ENCODE measurements around the gene ACSL1. TPM values are rescaled to one million over a fixed set of nuclear protein-coding genes. Genes with fewer than 3 reads are reported as not detected.

ACSL1 gene
- total RNA-seq, 1 experiment from 2014 or later: 12.5 TPM

- peaks cover 0 to 9% of the 10 kb centered on the region in 2 experiments; a peak in 1 of 4 replicates for H3K4me1 ChIP-seq (ENCODE audit: control insufficient read depth in 1 of 2, insufficient read depth in 2 of 2, low read length in 2 of 2)
These were observed 78.5 kb downstream of the ACSL1 start for GRCh38 chr4:184747034-184747830.

More at GRCh38 chr4:184747034-184747830, 78.5 kb downstream of the ACSL1 start:
- Histone ChIP-seq H3K9me3 (ENCODE audit: control insufficient read depth in 1 of 2, insufficient read depth in 1 of 2, low read depth in 1 of 2, low read length in 2 of 2) (no peaks in the 10 kb centered on the region), H2AFZ (ENCODE audit: low read depth, low read length, poor library complexity, severe bottlenecking) (no peak overlapping the region), H3K36me3 (ENCODE audit: control insufficient read depth in 1 of 2, insufficient read depth in 2 of 2, low read length in 2 of 2) (no peaks in the 10 kb centered on the region), H3K27me3 (ENCODE audit: insufficient read depth, low read length) (no peaks in the 10 kb centered on the region), H3K4me2 (ENCODE audit: low read length) (no peak overlapping the region), H4K20me1 (ENCODE audit: insufficient read depth) (no peaks in the 10 kb centered on the region), H3K27ac (ENCODE audit: low read depth, low read length) (no peak overlapping the region), H3K9me2 (ENCODE audit: insufficient read depth) (no peaks in the 10 kb centered on the region), H3K4me3 (replicated peaks in 1 of 2; ENCODE audit: low read depth in 1 of 2, low read length in 2 of 2) (no peak overlapping the region), H3K79me2 (ENCODE audit: insufficient read depth, low read length) (no peaks in the 10 kb centered on the region), H3K9ac (ENCODE audit: low read length) (no peak overlapping the region)
- TF ChIP-seq POLR2A (IDR thresholded peaks at IDR 0.05; ENCODE audit: borderline replicate concordance, extremely low read depth, insufficient read depth, insufficient read length) (no peak), EZH2 (IDR thresholded peaks at IDR 0.05) (no peak), RAD21 (IDR thresholded peaks at IDR 0.05; ENCODE audit: low read depth) (no peak), SRF (IDR thresholded peaks at IDR 0.05; ENCODE audit: low read depth) (no peak), EZH2phosphoT487 (IDR thresholded peaks at IDR 0.05; ENCODE audit: borderline replicate concordance) (no peak), JUND (IDR thresholded peaks at IDR 0.05) (no peak), TCF7L2 (IDR thresholded peaks at IDR 0.05; ENCODE audit: borderline replicate concordance, extremely low read depth, insufficient read depth, insufficient read length) (no peak), ELF1 (IDR thresholded peaks at IDR 0.05; ENCODE audit: borderline replicate concordance, low read depth) (no peak), MAX (IDR thresholded peaks at IDR 0.05) (no peak), SIN3A (IDR thresholded peaks at IDR 0.05; ENCODE audit: low read depth) (no peak), YY1 (IDR thresholded peaks at IDR 0.05; ENCODE audit: extremely low read depth, insufficient replicate concordance, low read depth, low read length) (no peak), EGR1 (IDR thresholded peaks at IDR 0.05; ENCODE audit: low read depth) (no peak), FOSL1 (IDR thresholded peaks at IDR 0.05; ENCODE audit: low read depth) (no peak), POLR2AphosphoS5 (IDR thresholded peaks at IDR 0.05; ENCODE audit: low read depth, low read length) (no peak)
- TF ChIP-seq, protein P1, sequence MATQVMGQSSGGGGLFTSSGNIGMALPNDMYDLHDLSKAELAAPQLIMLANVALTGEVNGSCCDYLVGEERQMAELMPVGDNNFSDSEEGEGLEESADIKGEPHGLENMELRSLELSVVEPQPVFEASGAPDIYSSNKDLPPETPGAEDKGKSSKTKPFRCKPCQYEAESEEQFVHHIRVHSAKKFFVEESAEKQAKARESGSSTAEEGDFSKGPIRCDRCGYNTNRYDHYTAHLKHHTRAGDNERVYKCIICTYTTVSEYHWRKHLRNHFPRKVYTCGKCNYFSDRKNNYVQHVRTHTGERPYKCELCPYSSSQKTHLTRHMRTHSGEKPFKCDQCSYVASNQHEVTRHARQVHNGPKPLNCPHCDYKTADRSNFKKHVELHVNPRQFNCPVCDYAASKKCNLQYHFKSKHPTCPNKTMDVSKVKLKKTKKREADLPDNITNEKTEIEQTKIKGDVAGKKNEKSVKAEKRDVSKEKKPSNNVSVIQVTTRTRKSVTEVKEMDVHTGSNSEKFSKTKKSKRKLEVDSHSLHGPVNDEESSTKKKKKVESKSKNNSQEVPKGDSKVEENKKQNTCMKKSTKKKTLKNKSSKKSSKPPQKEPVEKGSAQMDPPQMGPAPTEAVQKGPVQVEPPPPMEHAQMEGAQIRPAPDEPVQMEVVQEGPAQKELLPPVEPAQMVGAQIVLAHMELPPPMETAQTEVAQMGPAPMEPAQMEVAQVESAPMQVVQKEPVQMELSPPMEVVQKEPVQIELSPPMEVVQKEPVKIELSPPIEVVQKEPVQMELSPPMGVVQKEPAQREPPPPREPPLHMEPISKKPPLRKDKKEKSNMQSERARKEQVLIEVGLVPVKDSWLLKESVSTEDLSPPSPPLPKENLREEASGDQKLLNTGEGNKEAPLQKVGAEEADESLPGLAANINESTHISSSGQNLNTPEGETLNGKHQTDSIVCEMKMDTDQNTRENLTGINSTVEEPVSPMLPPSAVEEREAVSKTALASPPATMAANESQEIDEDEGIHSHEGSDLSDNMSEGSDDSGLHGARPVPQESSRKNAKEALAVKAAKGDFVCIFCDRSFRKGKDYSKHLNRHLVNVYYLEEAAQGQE (IDR thresholded peaks at IDR 0.05; ENCODE audit: low read depth): no peak
- TF ChIP-seq, protein P2, sequence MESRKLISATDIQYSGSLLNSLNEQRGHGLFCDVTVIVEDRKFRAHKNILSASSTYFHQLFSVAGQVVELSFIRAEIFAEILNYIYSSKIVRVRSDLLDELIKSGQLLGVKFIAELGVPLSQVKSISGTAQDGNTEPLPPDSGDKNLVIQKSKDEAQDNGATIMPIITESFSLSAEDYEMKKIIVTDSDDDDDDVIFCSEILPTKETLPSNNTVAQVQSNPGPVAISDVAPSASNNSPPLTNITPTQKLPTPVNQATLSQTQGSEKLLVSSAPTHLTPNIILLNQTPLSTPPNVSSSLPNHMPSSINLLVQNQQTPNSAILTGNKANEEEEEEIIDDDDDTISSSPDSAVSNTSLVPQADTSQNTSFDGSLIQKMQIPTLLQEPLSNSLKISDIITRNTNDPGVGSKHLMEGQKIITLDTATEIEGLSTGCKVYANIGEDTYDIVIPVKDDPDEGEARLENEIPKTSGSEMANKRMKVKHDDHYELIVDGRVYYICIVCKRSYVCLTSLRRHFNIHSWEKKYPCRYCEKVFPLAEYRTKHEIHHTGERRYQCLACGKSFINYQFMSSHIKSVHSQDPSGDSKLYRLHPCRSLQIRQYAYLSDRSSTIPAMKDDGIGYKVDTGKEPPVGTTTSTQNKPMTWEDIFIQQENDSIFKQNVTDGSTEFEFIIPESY (IDR thresholded peaks at IDR 0.05; ENCODE audit: extremely low read depth, insufficient replicate concordance, low read length): no peak
- TF ChIP-seq, protein P3, sequence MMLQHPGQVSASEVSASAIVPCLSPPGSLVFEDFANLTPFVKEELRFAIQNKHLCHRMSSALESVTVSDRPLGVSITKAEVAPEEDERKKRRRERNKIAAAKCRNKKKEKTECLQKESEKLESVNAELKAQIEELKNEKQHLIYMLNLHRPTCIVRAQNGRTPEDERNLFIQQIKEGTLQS (IDR thresholded peaks at IDR 0.05): no peak
- ChIA-PET POLR2A (no interaction called here), CTCF (interaction anchor here (0.9 kb wide), 1 partner anchor 349 kb away, joined by 3 read pairs; no protein-coding TSS in a partner anchor), RAD21 (ENCODE audit: low non-redundant PET in 1 of 2, low total read pairs in 2 of 2, uncharacterized antibody in 2 of 2, unreplicated experiment in 2 of 2) (no interaction called here)
- ATAC-seq (no peak), DNase-seq (ENCODE audit: low read depth, low spot score) (no peak)
- no TSS peak for BruUV-seq (replicated peaks)
- intact Hi-C loops (cut with micrococcal nuclease): loop anchor here (5.0 kb wide), 3 partner anchors 350 to 1290 kb away; no protein-coding TSS in a partner anchor
